Measurements from ENCODE around the gene SMIM5.

The SMIM5 gene

DNA sequence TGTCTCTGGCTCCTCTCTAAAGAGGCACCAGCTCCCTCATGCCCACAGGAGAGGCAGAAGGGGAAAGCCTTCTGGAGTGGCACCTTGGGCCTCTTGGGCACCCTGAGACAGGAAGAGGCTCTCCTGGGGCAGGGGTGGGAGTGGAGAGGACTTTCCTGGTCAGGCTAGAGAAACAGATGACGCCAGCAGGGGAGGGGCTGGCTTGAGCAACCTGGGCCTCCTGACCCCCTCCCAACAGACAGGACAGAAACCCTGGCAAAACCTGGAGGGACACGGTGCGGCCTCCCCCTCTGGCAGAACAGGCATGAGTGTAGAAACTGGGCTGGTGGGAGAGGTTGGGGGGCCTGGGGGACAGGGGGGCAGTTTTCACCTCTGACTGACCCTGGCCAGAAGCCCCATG lies 6.1 kb downstream of the SMIM5 start:
- in situ Hi-C loops (cut with HindIII; ENCODE audit: low sequenced_read_pairs) = no loop called here

DNA sequence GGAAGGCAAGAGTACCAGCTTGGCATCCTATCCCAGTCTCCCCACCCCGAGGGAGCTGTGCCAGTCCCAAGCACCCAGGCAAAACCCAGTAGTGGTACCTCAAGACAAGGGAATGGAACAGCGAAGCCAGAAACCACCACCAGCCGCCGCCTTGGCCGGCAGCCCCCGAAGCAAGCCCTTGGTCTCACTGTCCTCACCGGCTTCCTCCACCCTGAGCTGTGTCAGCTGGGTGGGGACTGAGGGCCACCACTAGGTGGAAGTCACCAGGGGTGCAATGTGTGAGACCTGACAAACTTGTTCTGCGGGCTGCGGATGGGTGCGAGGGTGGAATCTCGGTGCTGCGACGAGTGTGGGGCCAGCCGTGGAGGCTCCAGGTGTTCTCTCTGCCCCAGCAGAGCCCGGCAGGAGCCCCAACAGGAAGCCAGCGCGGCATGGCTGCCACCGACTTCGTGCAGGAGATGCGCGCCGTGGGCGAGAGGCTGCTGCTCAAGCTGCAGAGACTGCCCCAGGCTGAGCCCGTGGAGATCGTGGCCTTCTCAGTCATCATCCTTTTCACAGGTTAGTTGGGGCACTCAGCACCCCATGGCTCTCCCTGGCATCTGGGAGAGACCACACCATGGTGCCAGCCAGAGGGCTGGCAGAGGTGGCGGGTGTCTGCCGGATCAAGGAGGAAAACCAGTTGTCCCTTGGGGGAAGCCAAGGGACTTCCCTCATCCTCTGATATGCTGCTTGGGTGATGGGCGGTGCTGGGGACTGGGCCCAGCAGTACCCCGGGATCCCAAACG lies 6.7 kb downstream of the SMIM5 start:
- in situ Hi-C loops (cut with HindIII; ENCODE audit: low sequenced_read_pairs) = no loop called here

DNA sequence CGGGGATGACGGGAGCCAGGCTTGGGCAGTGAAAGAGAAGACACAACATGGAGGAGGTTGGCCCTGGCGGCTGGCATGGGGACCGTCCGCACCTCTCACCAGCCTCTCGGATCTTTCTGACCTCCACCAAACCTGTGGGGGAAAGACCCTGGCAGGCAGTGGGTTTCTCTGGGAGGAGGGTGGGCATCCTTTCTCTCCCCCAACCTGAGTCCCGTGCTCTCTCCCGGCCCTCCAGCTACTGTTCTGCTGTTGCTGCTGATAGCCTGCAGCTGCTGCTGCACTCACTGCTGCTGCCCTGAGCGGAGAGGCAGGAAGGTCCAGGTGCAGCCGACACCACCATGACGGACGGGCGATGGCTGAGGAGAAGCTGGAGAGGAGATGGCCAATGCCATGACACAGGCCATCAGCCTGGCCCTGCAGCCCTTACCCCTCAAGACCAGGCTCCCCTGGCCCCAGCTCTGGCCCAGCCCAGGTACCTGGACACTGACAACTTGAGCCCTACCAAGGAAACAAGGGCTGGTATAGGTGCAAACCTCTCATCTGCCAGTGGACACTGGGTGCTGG lies 7.4 kb downstream of the SMIM5 start:
- in situ Hi-C loops (cut with HindIII; ENCODE audit: low sequenced_read_pairs) = no loop called here

DNA sequence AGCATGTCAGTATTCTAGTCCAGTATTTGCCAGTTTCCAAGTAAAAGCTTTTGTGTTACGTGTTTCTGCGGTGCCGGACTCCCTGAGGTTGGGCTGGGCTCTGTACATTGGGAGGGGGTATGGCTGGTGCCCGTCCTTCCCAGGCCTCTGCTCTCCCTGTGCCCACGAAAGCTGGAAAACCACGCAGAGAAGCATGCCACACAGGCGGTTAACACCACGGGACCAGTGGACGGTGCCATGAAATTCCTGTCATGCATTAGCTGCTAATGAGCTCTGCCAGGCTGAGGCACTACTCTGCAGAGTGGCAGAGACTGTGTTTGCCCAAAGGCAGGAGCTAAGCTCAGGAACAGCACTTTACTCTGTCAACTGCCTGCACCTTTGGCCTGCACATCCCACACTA lies 8.1 kb downstream of the SMIM5 start:
- in situ Hi-C loops (cut with HindIII; ENCODE audit: low sequenced_read_pairs) = no loop called here

- in situ Hi-C loops (cut with HindIII; ENCODE audit: low sequenced_read_pairs) = no loop called here
Measured at GRCh38 chr17:75642182-75642783, 9.0 kb downstream of the SMIM5 start.

DNA sequence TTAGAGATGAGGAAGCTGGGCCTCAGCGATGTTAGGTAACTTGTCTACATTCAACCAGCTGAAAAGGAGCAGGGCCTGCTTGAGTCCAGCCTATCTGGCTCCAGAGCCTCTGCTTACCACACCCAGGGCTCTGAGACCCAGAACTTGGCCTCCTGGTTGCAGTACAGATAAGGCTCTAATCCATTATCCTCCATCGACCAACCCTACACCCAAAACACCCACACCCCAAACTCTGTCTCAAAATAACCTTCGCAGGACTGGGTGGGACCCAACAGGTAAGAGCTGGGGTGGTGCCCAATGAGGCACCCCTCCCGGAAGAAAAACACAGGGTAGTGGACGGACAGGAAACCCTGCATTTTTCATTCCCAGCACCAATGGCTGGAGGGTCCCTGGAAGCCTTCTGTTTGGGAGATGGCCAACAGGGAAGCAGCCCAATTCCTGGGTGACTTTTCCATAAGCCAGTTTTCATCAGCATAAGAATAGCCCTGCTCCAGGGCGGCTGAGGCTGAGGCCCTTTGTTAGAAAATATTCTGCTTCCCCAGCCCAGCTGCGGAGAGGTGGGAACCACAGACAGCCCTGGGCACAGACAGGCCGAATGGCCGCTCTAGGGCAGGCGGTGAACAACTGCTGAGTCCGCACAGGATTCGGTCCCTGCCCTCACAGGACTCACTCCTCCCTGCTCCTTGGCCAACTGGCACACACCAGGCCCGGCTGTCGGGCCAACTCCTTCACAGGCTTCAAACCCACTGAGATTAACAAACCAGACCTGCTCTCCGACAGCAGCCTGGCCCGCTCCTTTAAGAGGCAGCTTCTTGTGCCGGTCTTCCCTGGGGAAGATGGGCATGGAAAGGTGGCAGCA lies 9.8 kb downstream of the SMIM5 start:
- in situ Hi-C loops (cut with HindIII; ENCODE audit: low sequenced_read_pairs) = no loop called here

GRCh38 chr17:75643643-75644017 lies 10.4 kb downstream of the SMIM5 start:
- in situ Hi-C loops (cut with HindIII; ENCODE audit: low sequenced_read_pairs) = no loop called here

- in situ Hi-C loops (cut with HindIII; ENCODE audit: low sequenced_read_pairs) = no loop called here
Measured at GRCh38 chr17:75645501-75645888, 12.3 kb downstream of the SMIM5 start.

GRCh38 chr17:75645889-75646637 lies 12.8 kb downstream of the SMIM5 start:
- in situ Hi-C loops (cut with HindIII; ENCODE audit: low sequenced_read_pairs) = no loop called here

- in situ Hi-C loops (cut with HindIII; ENCODE audit: low sequenced_read_pairs) = no loop called here
Measured at GRCh38 chr17:75646638-75646992, 13.4 kb downstream of the SMIM5 start.

GRCh38 chr17:75647061-75647460 lies 13.8 kb downstream of the SMIM5 start:
- in situ Hi-C loops (cut with HindIII; ENCODE audit: low sequenced_read_pairs) = no loop called here

- in situ Hi-C loops (cut with HindIII; ENCODE audit: low sequenced_read_pairs) = no loop called here
Measured at GRCh38 chr17:75647921-75648320, 14.7 kb downstream of the SMIM5 start.

DNA sequence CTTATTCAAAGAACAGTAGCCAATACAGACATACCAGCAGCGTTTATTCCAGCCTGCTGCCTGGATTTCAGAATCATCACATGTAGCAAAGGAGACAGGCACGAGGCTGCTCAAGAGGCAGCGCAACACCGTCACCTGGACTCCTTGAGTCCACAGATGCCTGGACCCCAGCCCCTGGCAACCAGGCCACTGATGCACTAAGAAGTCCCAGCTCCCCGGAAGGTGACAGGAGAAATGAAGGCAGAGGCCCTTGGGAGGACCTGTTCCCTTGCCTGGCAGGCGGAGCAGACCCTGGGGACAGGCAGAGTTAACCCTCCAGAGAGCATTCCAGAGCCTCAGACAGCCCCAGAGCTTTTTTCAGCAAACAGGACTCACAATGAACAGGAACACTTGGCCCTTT lies 16.5 kb downstream of the SMIM5 start:
- in situ Hi-C loops (cut with HindIII; ENCODE audit: low sequenced_read_pairs) = no loop called here

DNA sequence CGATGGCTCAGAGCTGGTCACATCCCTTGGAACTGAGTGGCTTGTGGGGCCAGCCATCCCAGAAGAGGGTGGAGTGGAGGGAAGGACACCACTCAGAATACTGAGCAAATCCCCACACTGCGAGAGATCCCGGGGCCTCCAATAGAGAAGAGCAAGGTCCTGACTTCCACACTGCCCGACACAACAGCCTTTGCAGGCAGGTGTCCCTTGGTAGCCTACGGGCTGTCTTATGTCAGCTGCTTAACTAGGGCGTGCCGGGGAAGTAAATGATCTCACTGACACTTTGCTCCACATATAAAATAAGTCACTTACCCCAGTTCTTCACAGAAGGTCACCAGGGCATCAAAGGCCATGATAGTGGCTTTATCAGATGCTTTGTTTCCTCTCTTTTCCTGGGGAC lies 17.6 kb downstream of the SMIM5 start:
- in situ Hi-C loops (cut with HindIII; ENCODE audit: low sequenced_read_pairs) = no loop called here

DNA sequence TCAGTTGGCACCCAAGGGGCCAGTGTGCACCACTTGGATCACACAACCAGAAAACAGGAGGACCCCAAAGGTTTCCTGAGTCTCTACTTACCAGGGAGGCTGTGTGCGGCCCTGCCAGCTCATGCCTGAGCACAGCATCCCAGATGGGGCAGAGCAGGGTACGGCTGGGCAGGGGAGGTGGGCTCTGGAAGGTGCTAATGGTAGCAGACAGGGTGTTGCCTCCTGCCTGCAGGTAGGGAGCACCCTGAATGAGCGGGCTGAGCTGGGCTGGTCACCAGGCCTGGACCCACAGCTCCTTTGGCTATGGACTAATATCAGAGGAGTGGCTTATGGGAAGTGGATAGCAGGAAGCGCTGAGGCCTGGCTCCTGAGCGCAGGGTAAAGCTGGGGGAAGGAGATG lies 19.1 kb downstream of the SMIM5 start:
- in situ Hi-C loops (cut with HindIII; ENCODE audit: low sequenced_read_pairs) = no loop called here

GRCh38 chr17:75652934-75653549 lies 19.8 kb downstream of the SMIM5 start:
- in situ Hi-C loops (cut with HindIII; ENCODE audit: low sequenced_read_pairs) = no loop called here

DNA sequence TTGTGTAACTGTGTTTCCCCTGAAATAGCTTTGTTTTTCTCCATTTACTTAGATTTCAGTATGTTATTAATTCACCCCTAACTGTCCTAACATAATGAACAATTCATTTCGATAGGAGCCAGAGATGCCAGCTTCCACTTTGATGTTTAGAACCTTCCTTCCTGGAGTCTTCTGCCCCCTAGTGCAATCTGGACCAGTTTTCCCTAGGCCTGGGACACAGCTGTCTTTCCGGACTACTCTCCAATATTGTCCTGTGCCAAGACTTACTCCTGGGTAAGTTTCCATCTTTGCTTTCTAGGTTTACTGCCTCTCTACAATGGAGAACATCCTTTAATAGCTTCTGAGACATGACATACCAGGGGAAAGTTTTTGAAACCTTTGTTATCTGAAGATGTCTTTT lies 20.9 kb downstream of the SMIM5 start:
- in situ Hi-C loops (cut with HindIII; ENCODE audit: low sequenced_read_pairs) = no loop called here

DNA sequence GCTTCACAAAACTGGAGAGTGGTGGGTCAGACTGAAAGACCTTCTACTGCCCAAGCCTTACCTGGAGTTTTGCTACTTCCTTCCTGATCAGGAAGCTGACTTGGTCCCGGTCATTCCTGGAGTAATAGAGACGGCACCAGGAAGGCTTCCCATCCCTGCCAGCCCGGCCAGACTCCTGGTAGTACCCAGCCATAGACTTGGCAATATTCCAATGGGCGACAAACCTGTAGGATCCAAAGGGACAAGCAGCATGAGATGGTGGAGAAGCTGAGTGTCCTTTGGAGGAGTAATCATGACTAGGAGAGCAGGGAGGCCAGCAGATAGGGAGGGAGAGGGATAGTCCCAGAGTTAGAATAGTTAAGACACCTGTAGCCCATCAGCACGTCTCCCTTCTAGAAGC lies 25.0 kb downstream of the SMIM5 start:
- in situ Hi-C loops (cut with HindIII; ENCODE audit: low sequenced_read_pairs) = no loop called here

GRCh38 chr17:75661531-75661930 lies 28.3 kb downstream of the SMIM5 start:
- in situ Hi-C loops (cut with HindIII; ENCODE audit: low sequenced_read_pairs) = no loop called here

- in situ Hi-C loops (cut with HindIII; ENCODE audit: low sequenced_read_pairs) = no loop called here
Measured at GRCh38 chr17:75662511-75662910, 29.3 kb downstream of the SMIM5 start.

Measured in DLD1 (cell line).